DOHH2 (cell line): ENCODE data around the gene FARSA.

ENCODE experiments used
- CTCF ChIP-seq: fragments of 200-600 bp; sonication (generic); IDR thresholded peaks from one replicate; pipeline ENCODE4 v1.5.1; 2014; ENCODE audit warnings: antibody characterized with exemption, mild to moderate bottlenecking, low read depth, low read length; ENCODE audit not compliant: poor library complexity, severe bottlenecking
- EZH2phosphoT487 ChIP-seq: fragments of 200-600 bp; sonication (generic); IDR thresholded peaks from 2 replicates; pipeline ENCODE4 v1.6.1; 2017; ENCODE audit warnings: borderline replicate concordance, mild to moderate bottlenecking, antibody characterized with exemption, low read length, moderate library complexity, mixed read lengths

- TF ChIP-seq CTCF (no peak), EZH2phosphoT487 (no peak)
Measured at GRCh38 chr19:12884202-12884601, 49.3 kb downstream of the FARSA start.
